ENCODE data around the gene CT45A1. TPM values are rescaled to one million over a fixed set of nuclear protein-coding genes. Genes with fewer than 3 reads are reported as not detected.
"Not testable (repeated sequence)": the region's sequence is repeated elsewhere in the genome, so short reads cannot be mapped to it uniquely, and the experiment has no call there.

Gene CT45A1
- total and polyA plus RNA-seq, 2 of the 8 experiments (the other 6 are each of a cell fraction or from before 2014, with no cell fraction given): not detected

DNA sequence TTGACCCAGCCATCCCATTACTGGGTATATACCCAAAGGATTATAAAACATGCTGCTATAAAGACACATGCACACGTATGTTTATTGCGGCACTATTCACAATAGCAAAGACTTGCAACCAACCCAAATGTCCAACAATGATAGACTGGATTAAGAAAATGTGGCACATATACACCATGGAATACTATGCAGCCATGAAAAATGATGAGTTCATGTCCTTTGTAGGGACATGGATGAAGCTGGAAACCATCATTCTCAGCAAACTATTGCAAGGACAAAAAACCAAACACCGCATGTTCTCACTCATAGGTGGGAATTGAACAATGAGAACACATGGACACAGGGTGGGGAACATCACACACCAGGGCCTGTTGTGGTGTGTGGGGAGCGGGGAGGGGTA lies 31.3 kb downstream of the CT45A1 start:
- H2BK15ac ChIP-seq (ENCODE audit: low read length); H3K79me2 ChIP-seq (ENCODE audit: control insufficient read depth in 1 of 2, insufficient read depth in 2 of 2, low read length in 2 of 2); H3K27me3 ChIP-seq (replicated peaks in 1 of 4; ENCODE audit: control insufficient read depth in 3 of 4, extremely low read depth in 1 of 4, insufficient read depth in 3 of 4, low read length in 3 of 4); H4K8ac ChIP-seq (ENCODE audit: extremely low read depth, insufficient read depth, low read length); FAIRE-seq; H2BK120ac ChIP-seq (replicated peaks; ENCODE audit: low read depth, low read length); H2BK12ac ChIP-seq (ENCODE audit: low read depth, low read length); H4K20me1 ChIP-seq (replicated peaks in 1 of 2; ENCODE audit: control insufficient read depth in 1 of 2, insufficient read depth in 2 of 2, low read length in 2 of 2); H3K79me1 ChIP-seq (ENCODE audit: low read depth, low read length); POLR2A ChIA-PET (ENCODE audit: partially characterized antibody); H3K14ac ChIP-seq (ENCODE audit: insufficient read length); H2BK20ac ChIP-seq (ENCODE audit: low read length); H3K9ac ChIP-seq (replicated peaks in 1 of 4; ENCODE audit: extremely low read depth in 1 of 4, low read depth in 3 of 4, low read length in 3 of 4); CTCF ChIA-PET (ENCODE audit: partially characterized antibody); H3K4ac ChIP-seq (replicated peaks; ENCODE audit: insufficient read length, low read depth, low read length); H2AFZ ChIP-seq (ENCODE audit: low read length); H3K4me1 ChIP-seq (replicated peaks in 1 of 4; ENCODE audit: control insufficient read depth in 3 of 4, insufficient read depth in 4 of 4, low read length in 3 of 4); H2BK5ac ChIP-seq (ENCODE audit: low read depth, low read length); H3K18ac ChIP-seq (ENCODE audit: extremely low read depth, low read length); H3K4me2 ChIP-seq (ENCODE audit: insufficient read depth in 1 of 2, low read depth in 2 of 2, low read length in 2 of 2); DNase-seq (ENCODE audit: low read depth in 1 of 2, low spot score in 2 of 2); H3K27ac ChIP-seq (ENCODE audit: low read depth, low read length); H4K91ac ChIP-seq (replicated peaks; ENCODE audit: insufficient read length, low read length); H3K36me3 ChIP-seq (ENCODE audit: control insufficient read depth in 2 of 4, insufficient read depth in 4 of 4, low read length in 3 of 4); H4K5ac ChIP-seq (ENCODE audit: insufficient read length, low read depth, low read length); H3K23me2 ChIP-seq (ENCODE audit: low read depth, low read length); H2AK5ac ChIP-seq (ENCODE audit: low read depth, low read length); H3K56ac ChIP-seq (replicated peaks; ENCODE audit: insufficient read length, low read depth, low read length); H3K23ac ChIP-seq (ENCODE audit: insufficient read length); H3K4me3 ChIP-seq (ENCODE audit: extremely low read depth in 1 of 4, insufficient read depth in 2 of 4, low read depth in 3 of 4, low read length in 4 of 4): not testable (repeated sequence)
- WGBS, 2 experiments (ENCODE audit: extremely low coverage in 1 of 2, insufficient coverage in 1 of 2, insufficient read length in 1 of 2, insufficient replicate concordance in 2 of 2, low coverage in 1 of 2, low lambda C conversion rate in 2 of 2, missing lambda C conversion rate in 1 of 2): 78% methylated on average over 3 of the region's 4 CpGs; no CpG with 5 or more reads in 1 of the 2 experiments
- H3K9me3 ChIP-seq (ENCODE audit: insufficient read depth in 2 of 2, low read depth in 1 of 2, low read length in 1 of 2): peaks cover 0 to 20% of the 10 kb centered on the region in 2 experiments; a peak in 2 of 4 replicates

DNA sequence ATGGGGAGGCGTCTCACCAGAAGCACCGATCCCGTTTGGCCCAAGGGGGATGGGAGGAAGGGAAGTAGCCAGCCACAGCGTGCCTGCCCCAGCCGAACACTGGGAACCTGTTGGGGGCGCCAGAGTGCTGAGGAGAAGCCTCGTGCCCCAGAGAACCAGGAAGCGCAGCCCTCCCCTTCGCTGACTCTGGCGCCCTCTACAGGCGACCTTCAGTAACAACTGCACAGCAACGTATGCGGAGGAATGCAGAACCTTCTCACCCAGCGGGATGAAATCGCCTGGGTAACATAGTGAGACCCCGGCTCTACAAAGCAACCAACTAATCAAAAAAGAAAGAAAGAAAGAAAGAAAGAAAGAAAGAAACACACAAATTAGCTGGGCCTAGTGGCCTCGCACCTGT lies 54.7 kb downstream of the CT45A1 start, which contains the start of gene CT45A3:
Gene CT45A3 (minus strand): TSS at position 101 of the 400 bp plus-strand sequence. CDS start 3,747 bp downstream, outside the sequence.
- CTCF ChIA-PET (ENCODE audit: partially characterized antibody); H3K4me1 ChIP-seq (replicated peaks in 1 of 4; ENCODE audit: control insufficient read depth in 3 of 4, insufficient read depth in 4 of 4, low read length in 3 of 4); H4K5ac ChIP-seq (ENCODE audit: insufficient read length, low read depth, low read length); H2BK120ac ChIP-seq (replicated peaks; ENCODE audit: low read depth, low read length); H3K79me1 ChIP-seq (ENCODE audit: low read depth, low read length); FAIRE-seq; H3K9me3 ChIP-seq (ENCODE audit: insufficient read depth in 2 of 2, low read depth in 1 of 2, low read length in 1 of 2); H3K4ac ChIP-seq (replicated peaks; ENCODE audit: insufficient read length, low read depth, low read length); H4K8ac ChIP-seq (ENCODE audit: extremely low read depth, insufficient read depth, low read length); DNase-seq (ENCODE audit: low read depth in 1 of 2, low spot score in 2 of 2); H3K4me3 ChIP-seq (ENCODE audit: extremely low read depth in 1 of 4, insufficient read depth in 2 of 4, low read depth in 3 of 4, low read length in 4 of 4); H3K14ac ChIP-seq (ENCODE audit: insufficient read length); H4K20me1 ChIP-seq (replicated peaks in 1 of 2; ENCODE audit: control insufficient read depth in 1 of 2, insufficient read depth in 2 of 2, low read length in 2 of 2); H3K27ac ChIP-seq (ENCODE audit: low read depth, low read length); H2BK20ac ChIP-seq (ENCODE audit: low read length); H3K4me2 ChIP-seq (ENCODE audit: insufficient read depth in 1 of 2, low read depth in 2 of 2, low read length in 2 of 2); H2AFZ ChIP-seq (ENCODE audit: low read length); H3K79me2 ChIP-seq (ENCODE audit: control insufficient read depth in 1 of 2, insufficient read depth in 2 of 2, low read length in 2 of 2); POLR2A ChIA-PET (ENCODE audit: partially characterized antibody); H2BK15ac ChIP-seq (ENCODE audit: low read length); H3K56ac ChIP-seq (replicated peaks; ENCODE audit: insufficient read length, low read depth, low read length); H2AK5ac ChIP-seq (ENCODE audit: low read depth, low read length); H3K23ac ChIP-seq (ENCODE audit: insufficient read length); H3K27me3 ChIP-seq (replicated peaks in 1 of 4; ENCODE audit: control insufficient read depth in 3 of 4, extremely low read depth in 1 of 4, insufficient read depth in 3 of 4, low read length in 3 of 4); H3K23me2 ChIP-seq (ENCODE audit: low read depth, low read length); H3K36me3 ChIP-seq (ENCODE audit: control insufficient read depth in 2 of 4, insufficient read depth in 4 of 4, low read length in 3 of 4); H2BK12ac ChIP-seq (ENCODE audit: low read depth, low read length); H3K9ac ChIP-seq (replicated peaks in 1 of 4; ENCODE audit: extremely low read depth in 1 of 4, low read depth in 3 of 4, low read length in 3 of 4); H4K91ac ChIP-seq (replicated peaks; ENCODE audit: insufficient read length, low read length); H3K18ac ChIP-seq (ENCODE audit: extremely low read depth, low read length); H2BK5ac ChIP-seq (ENCODE audit: low read depth, low read length): not testable (repeated sequence)
- no CpG with 5 or more reads among the region's 17 CpGs for WGBS, 2 experiments (ENCODE audit: extremely low coverage in 1 of 2, insufficient coverage in 1 of 2, insufficient read length in 1 of 2, insufficient replicate concordance in 2 of 2, low coverage in 1 of 2, low lambda C conversion rate in 2 of 2, missing lambda C conversion rate in 1 of 2)

All from H1 (cell line).